HepG2 (cell line): ENCODE results near the gene EID3. TPM values are rescaled to one million over a fixed set of nuclear protein-coding genes. Genes with fewer than 3 reads are reported as not detected.

Experiments used
- CBX1 ChIP-seq: IDR thresholded peaks from one replicate; pipeline ENCODE4 v1.6.1; 2016; ENCODE audit warnings: antibody characterized with exemption, low read depth
- DPF2 ChIP-seq: sonication (generic); formaldehyde crosslinking; IDR thresholded peaks from 2 replicates; pipeline ENCODE4 v1.4.0; 2020; ENCODE audit warnings: mild to moderate bottlenecking, low read depth, missing genetic modification reagents, borderline replicate concordance
- GATAD1 ChIP-seq: IDR thresholded peaks from 2 replicates; pipeline ENCODE4 v1.6.1; 2016; ENCODE audit warnings: missing genetic modification reagents, missing compliant biosample characterization
- HDAC6 ChIP-seq: fragments of 200-600 bp; sonication (generic); IDR thresholded peaks from 2 replicates; pipeline ENCODE4 v1.7.0; 2017; ENCODE audit warnings: mild to moderate bottlenecking, antibody characterized with exemption, low read length, low read depth
- KAT2B ChIP-seq: fragments of 150-350 bp; IDR thresholded peaks from 2 replicates; pipeline ENCODE4 v1.6.1; 2014; ENCODE audit warnings: low read depth, low read length, borderline replicate concordance
- KLF16 ChIP-seq, 2 experiments: sonication (generic) in 1 of 2; formaldehyde crosslinking in 1 of 2; IDR thresholded peaks; 2 replicates each; pipeline versions ENCODE4 v1.6.1 to v1.8.0; 2016 to 2023; ENCODE audit warnings: missing genetic modification reagents in 2 of 2, missing compliant biosample characterization in 1 of 2
- MAZ ChIP-seq, 2 experiments: sonication (generic) in 1 of 2; formaldehyde crosslinking in 1 of 2; IDR thresholded peaks; 2 replicates each; pipeline versions ENCODE4 v1.5.0 to v1.6.1; 2012 to 2020; ENCODE audit warnings: low read depth in 2 of 2, mild to moderate bottlenecking in 2 of 2, borderline replicate concordance in 1 of 2, improper control_type of control experiment in 1 of 2, low read length in 1 of 2, missing genetic modification reagents in 1 of 2, moderate library complexity in 1 of 2
- PLRG1 ChIP-seq: fragments of 450-650 bp; conservative IDR thresholded peaks from 2 replicates; pipeline ENCODE4 v1.6.1; 2016
- RFX3 ChIP-seq: IDR thresholded peaks from 2 replicates; pipeline ENCODE4 v1.6.1; 2016; ENCODE audit warnings: missing biosample characterization, missing genetic modification reagents
- TOE1 ChIP-seq: sonication (generic); formaldehyde crosslinking; IDR thresholded peaks from 2 replicates; pipeline ENCODE4 v1.4.0; 2020; ENCODE audit warnings: mild to moderate bottlenecking, missing genetic modification reagents
- ZC3H4 ChIP-seq: sonication (generic); formaldehyde crosslinking; IDR thresholded peaks from 2 replicates; pipeline ENCODE4 v1.4.0; 2020; ENCODE audit warnings: missing genetic modification reagents, borderline replicate concordance
- ZEB1 ChIP-seq: IDR thresholded peaks from 2 replicates; pipeline ENCODE4 v1.6.1; 2012; ENCODE audit warnings: mild to moderate bottlenecking, low read depth, inconsistent platforms; ENCODE audit not compliant: insufficient replicate concordance
- ZNF235 ChIP-seq: sonication (generic); formaldehyde crosslinking; IDR thresholded peaks from 2 replicates; pipeline ENCODE4 v1.8.1; 2023; ENCODE audit warnings: mild to moderate bottlenecking, missing genetic modification reagents, borderline replicate concordance
- ZNF317 ChIP-seq: sonication (generic); formaldehyde crosslinking; IDR thresholded peaks from 2 replicates; pipeline ENCODE4 v1.5.0; 2020; ENCODE audit warnings: mild to moderate bottlenecking, missing genetic modification reagents
- ZNF557 ChIP-seq: sonication (generic); formaldehyde crosslinking; IDR thresholded peaks from 2 replicates; pipeline ENCODE4 v1.4.0; 2020; ENCODE audit warnings: missing genetic modification reagents
- ZNF670 ChIP-seq: sonication (generic); formaldehyde crosslinking; IDR thresholded peaks from 2 replicates; pipeline ENCODE4 v1.8.0; 2022; ENCODE audit warnings: mild to moderate bottlenecking, missing genetic modification reagents, borderline replicate concordance
- ZNF780A ChIP-seq: sonication (generic); formaldehyde crosslinking; IDR thresholded peaks from 2 replicates; pipeline ENCODE4 v1.8.0; 2022; ENCODE audit warnings: mild to moderate bottlenecking, missing genetic modification reagents, moderate library complexity
- polyA plus RNA-seq, 8 experiments: library from polyadenylated mRNA; depleted of rRNA in 3 of 8; stranded (reverse) in 7 of 8; unstranded in 1 of 8; fragments of >200 nt; fragmentation: Illumina TruSeq in 4 of 8; extraction: Trizol in 4 of 8; gene quantifications; 2 replicates each; pipeline versions ENCODE4 v1.2.1 to v1.2.3, GENCODE V29; 2011 to 2016; ENCODE audit warnings: low read depth in 4 of 8, missing spikeins in 1 of 8, mixed read lengths in 1 of 8; ENCODE audit not compliant: insufficient read depth in 1 of 8
- total RNA-seq, 5 experiments: library from RNA; depleted of rRNA; stranded (reverse); fragments of >200 nt; fragmentation: Illumina TruSeq; extraction: Trizol; gene quantifications; 2 replicates each; pipeline ENCODE4 v1.2.3, GENCODE V29; 2016; ENCODE audit warnings: low read depth in 1 of 5
- TF ChIP-seq, protein P1 (sequence below): sonication (generic); formaldehyde crosslinking; IDR thresholded peaks from 2 replicates; pipeline ENCODE4 v1.8.1; 2023; ENCODE audit warnings: mild to moderate bottlenecking, missing genetic modification reagents
- TF ChIP-seq, protein P2 (sequence below): sonication (generic); formaldehyde crosslinking; IDR thresholded peaks from 2 replicates; pipeline ENCODE4 v1.8.0; 2022; ENCODE audit warnings: missing genetic modification reagents, low read depth, mild to moderate bottlenecking, borderline replicate concordance
- TF ChIP-seq, protein P3 (sequence below): sonication (generic); formaldehyde crosslinking; IDR thresholded peaks from 2 replicates; pipeline ENCODE4 v1.4.0; 2020; ENCODE audit warnings: mild to moderate bottlenecking, missing genetic modification reagents

EID3 gene
- total and polyA plus RNA-seq, 2 of the 13 experiments (the other 11 are each of a cell fraction or from before 2014, with no cell fraction given) = 0.38 to 4.5 TPM

DNA sequence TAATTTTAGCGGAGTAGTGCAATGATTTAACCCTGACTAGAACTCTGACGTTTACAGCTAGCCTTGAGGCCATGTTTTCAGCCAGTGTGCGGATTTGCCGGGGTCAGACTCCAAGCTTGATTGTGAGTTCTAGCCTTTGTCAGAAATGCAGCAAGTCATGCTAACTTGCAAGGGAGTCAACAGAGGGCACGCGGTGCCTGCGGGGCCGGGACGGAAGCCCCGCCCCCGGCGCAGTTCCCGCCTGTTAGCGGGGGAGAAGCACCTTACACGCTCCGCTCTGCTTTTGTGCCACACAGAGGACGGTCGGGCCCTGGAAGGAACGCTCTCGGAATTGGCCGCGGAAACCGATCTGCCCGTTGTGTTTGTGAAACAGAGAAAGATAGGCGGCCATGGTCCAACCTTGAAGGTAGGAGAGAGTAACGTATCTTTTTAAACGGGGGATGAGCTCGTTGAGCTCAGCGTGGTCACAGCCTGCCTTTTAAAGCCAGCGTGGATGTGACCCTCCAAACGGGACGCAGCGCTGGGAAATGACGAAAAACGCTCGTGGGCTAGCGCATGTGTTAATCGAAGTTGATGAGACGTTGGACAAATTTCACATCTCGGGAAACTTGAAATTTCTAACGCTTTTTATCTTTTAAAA, 14.8 kb upstream of the EID3 start (continued):
- peak; percentile 71 for TF ChIP-seq GATAD1 (CRISPR knock-in tag)
- TF ChIP-seq, protein P1, sequence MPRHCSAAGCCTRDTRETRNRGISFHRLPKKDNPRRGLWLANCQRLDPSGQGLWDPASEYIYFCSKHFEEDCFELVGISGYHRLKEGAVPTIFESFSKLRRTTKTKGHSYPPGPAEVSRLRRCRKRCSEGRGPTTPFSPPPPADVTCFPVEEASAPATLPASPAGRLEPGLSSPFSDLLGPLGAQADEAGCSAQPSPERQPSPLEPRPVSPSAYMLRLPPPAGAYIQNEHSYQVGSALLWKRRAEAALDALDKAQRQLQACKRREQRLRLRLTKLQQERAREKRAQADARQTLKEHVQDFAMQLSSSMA (CRISPR knock-in tag) = peak; percentile 49; the same call in 1 of the 2 replicates
- no peak for TF ChIP-seq ZNF670 (CRISPR knock-in tag)
- TF ChIP-seq RFX3 (CRISPR knock-in tag) = no peak
- TF ChIP-seq ZNF235 (CRISPR knock-in tag) = no peak
- no peak for TF ChIP-seq DPF2 (CRISPR knock-in tag)
- TF ChIP-seq ZNF317 (CRISPR knock-in tag) = peak; percentile 53; the same call in 1 of the 2 replicates
- TF ChIP-seq MAZ (IDR thresholded peaks at IDR 0.05; ENCODE audit: borderline replicate concordance, low read depth, low read length) = peak; percentile 36; the same call in 1 of the 2 replicates
- peak; percentile 78 for TF ChIP-seq MAZ (CRISPR knock-in tag; IDR thresholded peaks at IDR 0.05; ENCODE audit: low read depth)
- no peak for TF ChIP-seq ZNF557 (CRISPR knock-in tag)
- TF ChIP-seq ZEB1 = peak; percentile 57
- TF ChIP-seq PLRG1 = no peak
- TF ChIP-seq, protein P2, sequence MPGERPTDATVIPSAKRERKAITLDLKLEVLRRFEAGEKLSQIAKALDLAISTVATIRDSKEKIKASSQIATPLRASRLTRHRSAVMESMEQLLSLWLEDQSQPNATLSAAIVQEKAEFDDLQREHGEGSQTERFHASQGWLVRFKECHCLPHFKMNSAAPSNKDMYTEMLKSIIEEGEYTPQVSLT (CRISPR knock-in tag) = 0 out of 2 replicates have a peak, but pooled peaks have one; percentile 40
- peak; percentile 48; the same call in 1 of the 2 replicates for TF ChIP-seq ZC3H4 (CRISPR knock-in tag)
- no peak for TF ChIP-seq HDAC6
- no peak for TF ChIP-seq CBX1
- no peak for TF ChIP-seq KAT2B
- no peak for TF ChIP-seq ZNF780A (CRISPR knock-in tag)
- peak in 1 of 2 experiments; percentile 87; a peak in 2 of 4 replicates for TF ChIP-seq KLF16 (CRISPR knock-in tag; IDR thresholded peaks at IDR 0.05)
- TF ChIP-seq TOE1 (CRISPR knock-in tag) = no peak; the same call in 1 of the 2 replicates
- TF ChIP-seq, protein P3, sequence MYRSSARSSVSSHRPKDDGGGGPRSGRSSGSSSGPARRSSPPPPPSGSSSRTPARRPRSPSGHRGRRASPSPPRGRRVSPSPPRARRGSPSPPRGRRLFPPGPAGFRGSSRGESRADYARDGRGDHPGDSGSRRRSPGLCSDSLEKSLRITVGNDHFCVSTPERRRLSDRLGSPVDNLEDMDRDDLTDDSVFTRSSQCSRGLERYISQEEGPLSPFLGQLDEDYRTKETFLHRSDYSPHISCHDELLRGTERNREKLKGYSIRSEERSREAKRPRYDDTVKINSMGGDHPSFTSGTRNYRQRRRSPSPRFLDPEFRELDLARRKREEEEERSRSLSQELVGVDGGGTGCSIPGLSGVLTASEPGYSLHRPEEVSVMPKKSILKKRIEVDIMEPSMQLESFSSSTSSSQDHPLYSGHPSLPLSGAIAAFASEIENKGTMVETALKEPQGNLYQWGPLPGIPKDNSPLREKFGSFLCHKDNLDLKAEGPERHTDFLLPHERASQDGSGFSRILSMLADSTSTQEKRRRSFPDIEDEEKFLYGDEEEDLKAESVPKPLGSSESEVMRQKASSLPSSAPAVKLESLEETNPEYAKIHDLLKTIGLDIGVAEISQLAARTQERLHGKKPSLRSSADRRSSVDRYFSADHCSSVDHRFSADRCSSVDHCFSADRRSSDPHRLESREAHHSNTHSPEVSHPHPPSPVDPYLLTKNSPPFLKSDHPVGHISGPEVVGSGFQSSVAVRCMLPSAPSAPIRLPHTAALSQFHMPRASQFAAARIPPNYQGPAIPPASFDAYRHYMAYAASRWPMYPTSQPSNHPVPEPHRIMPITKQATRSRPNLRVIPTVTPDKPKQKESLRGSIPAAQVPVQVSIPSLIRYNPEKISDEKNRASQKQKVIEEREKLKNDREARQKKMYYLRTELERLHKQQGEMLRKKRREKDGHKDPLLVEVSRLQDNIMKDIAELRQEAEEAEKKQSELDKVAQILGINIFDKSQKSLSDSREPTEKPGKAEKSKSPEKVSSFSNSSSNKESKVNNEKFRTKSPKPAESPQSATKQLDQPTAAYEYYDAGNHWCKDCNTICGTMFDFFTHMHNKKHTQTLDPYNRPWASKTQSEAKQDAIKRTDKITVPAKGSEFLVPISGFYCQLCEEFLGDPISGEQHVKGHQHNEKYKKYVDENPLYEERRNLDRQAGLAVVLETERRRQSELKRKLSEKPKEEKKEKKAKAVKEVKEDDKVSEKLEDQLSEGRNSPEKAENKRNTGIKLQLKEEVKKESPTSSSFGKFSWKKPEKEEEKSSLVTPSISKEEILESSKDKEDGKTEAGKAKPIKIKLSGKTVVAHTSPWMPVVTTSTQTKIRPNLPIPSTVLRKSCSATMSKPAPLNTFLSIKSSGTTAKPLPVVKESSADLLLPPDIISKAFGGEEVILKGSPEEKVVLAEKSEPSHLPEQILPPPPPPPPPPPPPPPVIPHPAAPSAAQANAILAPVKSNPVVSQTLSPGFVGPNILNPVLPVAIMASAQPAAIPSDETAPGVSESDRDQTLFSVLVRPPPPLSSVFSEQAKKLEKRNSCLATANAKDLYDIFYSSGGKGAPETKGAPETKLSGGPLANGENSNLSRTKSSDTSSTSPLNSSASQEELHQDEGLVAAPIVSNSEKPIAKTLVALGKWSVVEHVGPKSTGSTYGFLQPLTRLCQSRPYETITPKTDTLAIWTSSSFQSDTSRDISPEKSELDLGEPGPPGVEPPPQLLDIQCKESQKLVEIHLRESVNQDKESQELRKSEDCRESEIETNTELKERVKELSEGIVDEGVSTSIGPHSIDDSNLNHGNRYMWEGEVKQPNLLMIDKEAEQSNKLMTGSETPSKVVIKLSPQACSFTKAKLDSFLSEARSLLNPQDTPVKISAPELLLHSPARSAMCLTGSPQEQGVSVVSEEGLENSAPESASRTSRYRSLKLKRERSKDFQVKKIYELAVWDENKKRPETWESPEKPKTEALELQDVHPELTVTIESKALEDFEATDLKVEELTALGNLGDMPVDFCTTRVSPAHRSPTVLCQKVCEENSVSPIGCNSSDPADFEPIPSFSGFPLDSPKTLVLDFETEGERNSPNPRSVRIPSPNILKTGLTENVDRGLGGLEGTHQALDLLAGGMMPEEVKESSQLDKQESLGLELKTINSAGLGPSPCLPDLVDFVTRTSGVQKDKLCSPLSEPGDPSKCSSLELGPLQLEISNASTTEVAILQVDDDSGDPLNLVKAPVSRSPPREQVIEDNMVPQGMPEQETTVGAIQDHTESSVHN (CRISPR knock-in tag) = no peak
